ENCODE data around the gene ZEB2.

ZEB2 gene

DNA sequence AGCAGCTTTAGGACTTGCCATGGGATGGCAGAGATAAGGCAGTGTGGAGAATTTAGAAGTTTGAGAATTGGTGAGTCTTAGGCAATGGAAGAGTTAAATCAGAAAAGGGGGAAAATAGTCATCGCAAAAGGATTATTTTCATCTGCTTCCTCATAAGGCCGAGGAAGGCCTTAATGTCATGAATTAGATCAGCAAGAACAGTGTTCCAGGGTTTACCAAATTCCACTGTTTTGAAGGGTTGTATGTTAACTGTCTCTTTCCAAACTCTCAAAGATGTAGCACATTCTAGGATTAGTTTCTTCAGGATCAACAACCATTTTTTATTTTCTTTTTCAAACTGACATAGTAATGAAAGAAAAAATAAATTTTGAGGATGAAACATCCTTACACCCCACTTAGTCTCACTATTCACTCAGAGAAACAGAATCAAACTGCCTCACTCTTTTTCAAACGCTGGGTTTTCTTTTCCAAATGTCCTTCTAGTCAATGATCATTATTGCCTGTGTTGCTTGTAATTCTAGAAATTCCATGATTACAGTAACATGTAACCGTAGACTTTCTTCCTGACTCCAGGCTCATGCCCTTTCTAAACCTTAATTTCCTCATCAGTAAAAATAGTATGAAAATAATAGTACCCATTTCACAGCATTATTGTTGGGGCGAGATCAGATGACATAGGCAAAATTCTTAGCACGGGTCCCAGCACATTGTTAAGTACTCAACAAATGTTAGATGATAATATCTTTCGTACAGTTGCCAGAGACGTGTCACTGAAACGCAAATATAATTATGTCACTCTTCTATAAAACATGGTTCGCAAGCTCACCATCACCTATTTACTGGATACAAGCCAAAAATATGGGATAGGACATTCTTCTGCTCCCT, 23.6 kb downstream of the ZEB2 start:
- no peak for DNase-seq (ENCODE audit: low read depth in 2 of 2)

DNA sequence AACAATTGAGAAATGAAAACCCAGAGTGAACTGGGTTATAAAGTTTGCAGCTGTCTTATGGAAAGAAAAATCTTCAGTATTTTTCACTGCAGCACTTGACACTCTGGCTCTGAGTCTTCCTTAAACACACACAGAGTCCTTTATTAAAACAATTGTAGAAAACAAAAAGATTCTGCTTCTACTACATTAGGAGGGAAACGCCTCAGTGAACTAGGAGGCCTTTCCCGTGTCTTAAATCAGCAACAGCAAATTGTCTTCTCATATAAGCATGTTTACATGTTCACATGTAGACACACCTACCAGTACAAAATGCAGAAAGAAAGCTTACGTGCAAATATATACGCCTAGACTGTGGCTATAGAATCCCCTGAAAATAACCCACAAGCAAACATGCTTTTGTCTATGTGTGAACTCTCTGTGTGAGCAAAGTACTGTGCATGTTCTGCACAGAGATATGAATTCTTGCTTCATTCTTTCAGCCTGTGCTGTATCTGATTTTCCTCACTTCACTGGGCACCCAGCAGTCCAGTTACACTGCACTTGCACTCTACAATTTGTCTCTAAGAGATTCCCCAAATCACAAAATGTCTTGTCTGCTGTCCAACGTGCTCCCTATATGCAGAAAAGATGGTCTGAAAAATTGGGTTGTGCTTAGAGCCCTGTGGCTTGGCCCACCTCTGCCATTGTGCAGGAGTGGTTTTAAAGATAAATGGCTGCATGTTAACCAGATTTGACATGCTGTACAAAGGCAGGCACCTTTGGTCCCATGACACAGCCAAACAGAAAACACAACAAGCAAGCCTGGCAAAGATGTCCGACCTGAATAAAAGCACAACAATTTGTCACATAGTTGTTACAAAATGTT, 24.5 kb downstream of the ZEB2 start:
- DNase-seq (ENCODE audit: low read depth in 2 of 2) = no peak

DNA sequence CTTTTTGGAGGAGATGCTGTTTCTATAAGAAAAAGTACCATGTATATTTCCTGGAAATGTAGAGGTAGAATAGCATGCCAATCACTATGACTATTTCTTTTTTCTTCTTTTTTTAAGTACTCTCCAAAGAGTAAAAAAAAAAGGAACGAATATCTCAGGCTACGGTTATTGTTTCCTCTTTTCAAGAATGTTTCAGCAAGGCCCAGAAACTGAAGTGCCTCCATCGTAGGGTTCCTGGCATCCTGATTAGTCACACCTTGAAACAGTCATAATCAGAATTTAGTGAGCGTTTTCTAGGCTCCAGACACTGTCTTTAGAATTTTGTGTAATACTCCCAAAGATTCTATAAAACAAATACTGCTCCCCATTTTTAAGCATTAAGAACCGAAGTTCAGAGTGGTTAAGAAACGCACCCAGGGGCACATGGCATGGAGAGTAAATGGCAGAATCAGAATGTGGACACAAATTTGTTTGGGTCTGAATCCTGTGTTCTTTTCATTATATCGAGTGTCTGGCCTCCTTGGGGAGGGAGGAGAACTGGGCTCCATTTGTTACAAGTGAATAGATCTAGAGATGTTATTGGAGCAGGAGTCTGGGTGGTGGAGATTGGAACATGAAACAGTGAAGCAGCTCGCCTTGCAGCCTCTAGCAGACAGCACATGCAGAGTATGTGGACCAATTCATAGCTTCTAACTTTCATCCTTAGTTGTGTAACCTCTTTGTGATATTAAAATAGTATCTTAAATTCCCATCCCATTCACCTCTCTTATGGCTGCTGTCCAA, 26.7 kb downstream of the ZEB2 start:
- DNase-seq (ENCODE audit: low read depth in 2 of 2) = no peak

DNA sequence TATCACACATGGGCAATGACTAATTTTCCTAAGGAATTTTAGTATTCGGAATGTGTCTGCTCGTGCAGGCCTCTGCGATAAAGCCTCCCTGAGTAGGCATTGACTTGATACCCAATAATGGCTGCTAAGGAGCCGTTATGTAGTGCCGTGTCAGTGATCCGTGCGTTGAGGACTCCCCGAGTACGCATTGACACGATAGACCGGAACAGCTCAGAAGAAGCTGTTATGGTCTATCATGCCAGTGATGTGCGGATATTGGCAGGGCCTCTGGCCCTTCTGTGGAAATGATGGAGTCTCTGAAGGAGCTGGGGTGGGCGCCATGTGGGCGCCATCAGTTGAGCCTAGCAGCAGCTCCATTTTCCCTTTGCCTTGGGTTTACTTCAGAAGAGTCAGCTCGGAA, 29.1 kb downstream of the ZEB2 start:
- DNase-seq (ENCODE audit: low read depth in 2 of 2) = no peak

DNA sequence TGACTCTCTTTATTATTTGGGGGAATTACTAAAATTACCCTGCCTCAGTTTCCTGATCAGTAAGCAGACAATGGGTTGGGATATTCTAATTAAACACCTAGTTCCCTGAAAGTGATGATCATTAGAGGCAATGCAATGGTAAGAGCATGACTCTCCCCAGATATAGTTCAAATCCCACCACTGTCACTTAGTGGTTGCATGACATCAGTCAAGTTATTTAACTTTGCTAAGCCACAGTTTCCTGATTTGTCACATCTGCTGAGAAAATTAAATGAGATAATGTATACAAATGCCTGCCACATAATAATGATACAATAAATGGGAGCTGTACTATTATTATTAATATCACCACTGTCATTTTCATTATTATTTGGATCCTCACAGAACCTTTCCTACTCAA, 29.9 kb downstream of the ZEB2 start:
- no peak for DNase-seq (ENCODE audit: low read depth in 2 of 2)

DNA sequence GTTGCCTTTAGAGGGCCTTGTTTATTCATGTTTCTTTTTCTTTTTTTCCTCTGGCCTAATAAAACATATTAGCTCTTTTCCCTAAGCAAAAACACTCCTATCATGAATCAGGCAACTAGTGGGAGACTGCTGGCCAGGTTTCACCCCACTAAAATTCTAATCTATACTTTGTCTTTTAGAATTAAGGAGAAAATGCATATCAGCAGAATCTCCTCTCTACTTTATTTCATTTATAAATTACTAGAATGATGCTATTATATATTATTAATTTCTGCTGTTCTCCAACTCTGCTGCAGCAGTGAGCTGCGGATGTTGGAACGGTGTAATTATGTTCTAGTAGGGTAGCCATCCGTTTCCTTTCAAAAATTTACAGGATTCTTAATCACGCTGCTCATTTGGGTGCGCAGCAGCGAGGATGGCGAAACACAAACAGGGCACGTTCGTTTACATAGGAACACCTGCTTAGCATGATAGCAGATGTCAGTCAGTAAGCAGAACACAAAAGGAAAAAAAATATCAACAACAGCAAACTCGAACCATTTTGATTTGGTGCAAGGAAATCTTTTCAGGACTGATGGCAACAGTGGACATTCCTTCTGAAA, 30.5 kb downstream of the ZEB2 start:
- no peak for DNase-seq (ENCODE audit: low read depth in 2 of 2)

DNA sequence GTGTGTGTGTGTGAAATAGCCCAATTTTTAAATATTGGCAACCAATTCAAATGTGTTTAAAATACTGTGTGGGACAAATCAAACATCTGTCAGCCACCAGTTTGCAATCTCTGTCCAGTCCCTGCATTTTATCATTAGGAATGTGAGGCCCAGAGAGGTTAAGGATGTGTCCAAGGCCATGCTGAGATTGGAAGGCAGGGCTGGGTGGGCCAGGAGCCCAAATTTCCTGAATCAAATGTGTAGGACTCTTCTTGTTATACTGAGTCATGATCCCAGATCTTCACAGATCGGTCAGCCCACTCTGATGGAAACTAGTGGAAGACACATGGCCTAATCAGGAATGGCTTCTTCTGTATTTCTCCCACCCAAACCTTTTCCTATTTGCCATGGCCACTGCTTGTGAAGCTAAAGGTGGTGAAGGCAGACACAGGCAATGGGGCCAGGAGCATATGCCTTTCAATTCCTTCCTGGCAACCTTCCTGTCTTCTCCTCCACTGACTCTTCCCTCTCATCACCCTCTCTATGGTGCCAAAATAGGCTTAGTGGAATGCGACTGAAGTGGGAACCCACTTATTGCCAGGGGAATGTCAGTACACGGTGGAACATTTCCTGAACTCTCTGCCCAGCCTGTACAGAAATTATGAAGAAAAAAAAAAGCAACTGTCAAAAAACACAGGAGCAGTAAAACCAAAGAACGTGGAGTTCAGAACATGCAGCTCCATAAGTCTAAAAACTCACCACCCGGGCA, 35.5 kb downstream of the ZEB2 start:
- DNase-seq (ENCODE audit: low read depth in 2 of 2) = no peak

DNA sequence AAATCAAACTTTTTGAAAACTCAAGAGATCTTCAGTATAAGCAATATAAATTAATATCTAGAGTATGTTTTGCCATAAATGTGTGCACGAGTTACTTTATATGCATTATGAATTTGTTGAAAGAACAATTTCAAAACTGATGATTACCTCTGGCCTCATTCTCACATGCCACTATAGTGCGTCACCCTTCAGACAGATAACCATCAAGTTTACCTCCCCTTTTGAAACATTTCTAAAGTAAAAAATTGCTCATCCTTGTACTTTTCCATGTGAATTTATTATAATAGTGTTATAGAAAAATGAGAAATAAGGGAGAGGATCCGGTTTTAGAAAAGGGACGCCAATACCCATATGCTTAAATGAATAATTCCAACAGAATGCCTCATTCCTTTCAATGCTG, 38.3 kb downstream of the ZEB2 start:
- no peak for DNase-seq (ENCODE audit: low read depth in 2 of 2)

DNA sequence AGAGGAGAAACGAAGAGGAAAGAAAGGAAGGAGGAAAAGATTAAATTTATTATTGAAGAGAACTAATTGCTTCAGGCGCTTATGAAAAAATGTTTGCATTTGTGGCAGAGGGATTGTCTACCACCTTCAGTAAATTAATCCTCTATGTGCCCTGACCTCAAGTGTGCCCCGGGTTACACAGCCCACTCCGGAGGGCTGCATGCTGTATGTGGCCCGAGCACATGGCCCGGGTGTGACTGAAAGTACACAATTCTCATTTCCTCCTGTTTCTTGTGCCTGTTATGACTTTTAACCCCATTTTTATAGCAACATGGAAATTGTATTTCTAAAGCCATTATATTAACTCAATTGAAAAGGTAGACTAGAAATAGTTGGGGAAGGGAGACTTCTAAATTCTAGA, 38.8 kb downstream of the ZEB2 start:
- no peak for DNase-seq (ENCODE audit: low read depth in 2 of 2)

DNA sequence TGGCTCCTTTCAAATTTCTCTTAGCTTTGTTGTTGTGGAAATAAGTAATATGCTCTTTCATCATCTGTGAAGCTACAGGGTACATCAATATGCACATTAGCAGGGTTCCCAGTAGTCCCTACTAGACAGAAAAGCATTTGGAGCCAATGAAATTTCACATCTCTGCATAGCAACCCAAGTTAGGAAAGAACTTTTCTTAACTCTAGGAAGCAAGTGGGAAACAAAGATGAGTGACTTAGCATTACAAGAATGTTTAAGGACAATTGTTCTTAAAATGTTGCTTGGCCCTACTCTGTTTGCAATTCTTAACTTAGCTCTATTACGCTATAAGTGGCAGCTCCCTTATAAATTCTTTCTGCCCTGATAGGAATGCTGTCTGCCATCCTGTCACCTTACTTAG, 39.6 kb downstream of the ZEB2 start:
- no peak for DNase-seq (ENCODE audit: low read depth in 2 of 2)

DNA sequence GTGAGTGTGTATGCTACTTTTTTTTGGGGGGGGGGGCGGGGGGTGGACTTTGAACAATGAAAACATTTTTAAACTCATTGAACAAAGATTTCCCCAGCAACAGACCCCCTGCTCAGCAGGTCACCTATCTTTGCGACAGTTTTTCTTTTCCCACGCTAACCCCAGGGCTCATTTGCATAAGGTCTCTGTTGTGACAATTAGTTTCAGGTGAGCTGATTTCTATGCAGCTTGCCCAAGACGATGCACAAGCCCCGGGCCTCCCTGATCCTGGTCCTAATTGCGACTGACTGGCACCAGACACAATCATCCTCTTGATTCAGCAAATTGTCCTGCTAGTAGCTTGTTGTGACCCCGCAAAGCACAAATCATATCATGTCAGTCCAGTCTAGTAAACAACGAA, 40.3 kb downstream of the ZEB2 start:
- DNase-seq (ENCODE audit: low read depth in 2 of 2) = no peak

DNA sequence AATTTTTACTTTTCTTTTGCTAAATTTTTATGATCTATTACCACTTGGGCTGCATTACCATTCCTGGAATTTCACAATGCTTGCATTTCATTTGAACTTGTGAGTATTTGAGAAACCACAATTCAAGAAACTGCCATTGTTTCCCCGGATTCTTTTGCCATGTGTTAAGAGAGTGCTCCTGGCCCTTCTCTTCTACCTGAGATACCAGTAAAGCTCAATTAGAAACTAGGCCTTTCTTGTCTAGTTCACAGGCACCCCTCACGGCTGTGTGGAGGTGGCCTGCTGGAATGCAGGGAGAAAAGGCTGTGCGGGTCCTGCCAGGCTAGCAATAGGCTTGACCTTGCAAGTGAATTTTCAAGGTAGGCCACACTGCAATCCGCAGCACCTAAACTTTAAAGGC, 40.8 kb downstream of the ZEB2 start:
- DNase-seq (ENCODE audit: low read depth in 2 of 2) = no peak

DNA sequence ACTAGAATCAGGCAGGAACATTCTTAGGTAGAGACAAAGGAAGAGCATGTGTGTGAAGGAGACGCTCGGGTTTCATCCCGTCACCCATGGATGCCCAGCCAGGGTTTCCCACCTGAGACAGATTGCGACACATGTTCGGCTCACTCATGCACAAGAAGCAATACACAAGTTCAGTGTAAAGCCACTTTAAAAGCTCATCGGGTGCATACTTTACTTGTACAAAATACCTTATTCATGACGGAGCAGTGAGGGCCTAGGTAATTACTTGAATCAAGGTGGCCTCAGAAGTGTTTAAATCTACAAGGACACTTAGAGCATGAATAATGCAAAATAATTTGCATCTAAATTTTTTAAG, 42.0 kb downstream of the ZEB2 start:
- DNase-seq (ENCODE audit: low read depth in 2 of 2) = no peak

DNA sequence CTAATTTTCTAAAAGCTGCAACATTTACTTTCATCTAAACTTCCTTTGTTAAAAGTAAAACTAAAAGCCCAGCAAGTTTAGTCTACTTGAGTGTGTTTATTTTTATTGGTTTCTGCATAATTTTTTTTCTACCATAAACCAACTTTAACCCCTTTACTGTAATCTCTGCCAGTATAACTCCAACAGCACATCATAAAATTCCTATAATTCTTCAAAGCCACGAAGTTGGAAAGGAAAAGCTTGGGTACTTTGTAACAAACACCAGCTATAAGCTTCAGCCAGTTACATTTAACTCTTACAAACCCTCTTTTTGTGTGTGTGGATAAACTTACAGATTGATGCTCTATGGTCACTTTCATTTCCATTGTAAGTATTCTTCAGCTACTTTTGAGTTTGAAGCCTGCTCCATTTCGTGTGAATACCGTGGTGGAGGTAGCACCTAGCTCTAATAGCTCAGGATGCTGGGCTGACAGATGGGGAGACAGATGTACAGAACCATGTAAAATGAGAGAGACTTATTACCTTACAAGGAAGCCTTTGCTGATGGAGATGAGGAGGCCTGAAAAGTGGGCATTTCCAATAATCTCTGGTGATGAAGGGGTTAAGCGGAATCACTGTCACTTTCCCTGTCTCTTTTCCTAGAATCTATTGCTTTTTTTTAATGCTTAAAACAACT, 42.5 kb downstream of the ZEB2 start:
- no peak for DNase-seq (ENCODE audit: low read depth in 2 of 2)

DNA sequence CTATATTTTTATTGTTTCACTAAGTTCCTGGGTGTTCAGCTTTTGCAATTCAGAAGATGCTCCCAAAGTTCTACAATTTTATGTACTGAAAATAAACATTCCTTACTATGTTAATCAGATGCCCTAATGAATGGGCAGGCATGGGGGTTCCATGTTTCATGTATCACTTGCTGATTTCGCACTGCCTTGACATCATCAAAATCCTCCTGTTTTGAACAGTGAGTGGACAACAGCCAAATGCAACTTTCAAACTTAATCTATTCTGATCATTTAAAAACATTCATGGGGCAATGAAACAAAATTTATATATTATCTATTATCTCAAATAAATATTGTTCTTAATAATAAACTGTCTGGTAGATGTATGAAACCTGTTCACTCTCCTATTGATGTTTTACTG, 43.2 kb downstream of the ZEB2 start:
- DNase-seq (ENCODE audit: low read depth in 2 of 2) = no peak

DNA sequence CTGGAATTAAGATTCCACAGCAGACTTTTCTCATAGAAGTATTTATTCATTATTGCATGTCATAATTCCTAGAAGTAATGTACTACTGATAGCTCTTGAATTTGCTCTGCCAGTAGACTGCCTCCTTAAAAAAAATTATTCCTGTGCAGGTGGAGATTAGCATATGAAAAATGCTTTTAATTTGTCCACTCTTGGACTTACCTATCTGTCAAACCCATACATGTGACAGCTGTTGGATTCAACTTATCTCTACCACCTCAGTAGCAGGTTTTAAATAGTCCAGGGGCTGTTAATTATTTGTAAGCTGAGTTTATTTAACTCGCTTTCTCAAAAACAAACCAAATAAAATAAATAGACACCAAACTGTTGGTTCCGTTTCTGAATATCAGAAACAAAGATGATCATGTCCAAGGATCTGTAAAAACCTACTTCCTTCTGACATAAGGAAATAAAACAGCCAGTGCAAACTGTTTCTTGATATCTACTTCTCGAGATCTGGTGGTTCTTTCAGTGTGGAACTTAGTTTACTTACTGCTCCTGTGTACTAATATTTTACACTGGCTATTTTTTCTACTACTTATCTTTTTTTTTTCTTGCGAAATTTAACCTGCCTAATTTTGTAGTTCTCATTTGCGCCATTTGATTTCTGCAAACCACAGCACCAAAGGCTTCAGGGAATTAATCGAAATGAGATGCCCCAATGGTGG, 44.2 kb downstream of the ZEB2 start:
- no peak for DNase-seq (ENCODE audit: low read depth in 2 of 2)

DNA sequence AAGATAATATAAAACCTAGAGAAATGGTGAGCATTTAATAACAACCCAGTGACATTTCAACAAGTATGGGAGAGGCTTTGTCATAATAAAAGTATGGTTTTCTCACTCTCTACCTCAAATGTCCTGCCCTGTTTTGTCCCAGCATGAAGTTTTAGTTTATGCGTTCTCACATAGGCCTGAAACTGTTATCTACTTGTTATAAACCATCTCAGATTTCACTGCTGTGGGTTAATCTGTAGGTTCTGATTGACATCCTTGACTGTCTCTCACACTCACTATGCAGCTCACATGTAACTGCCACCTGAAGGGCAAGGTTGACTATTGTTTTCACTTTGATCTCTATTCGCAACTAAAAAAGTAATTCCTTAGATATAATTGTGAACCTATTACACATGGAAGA, 44.9 kb downstream of the ZEB2 start:
- DNase-seq (ENCODE audit: low read depth in 2 of 2) = no peak

DNA sequence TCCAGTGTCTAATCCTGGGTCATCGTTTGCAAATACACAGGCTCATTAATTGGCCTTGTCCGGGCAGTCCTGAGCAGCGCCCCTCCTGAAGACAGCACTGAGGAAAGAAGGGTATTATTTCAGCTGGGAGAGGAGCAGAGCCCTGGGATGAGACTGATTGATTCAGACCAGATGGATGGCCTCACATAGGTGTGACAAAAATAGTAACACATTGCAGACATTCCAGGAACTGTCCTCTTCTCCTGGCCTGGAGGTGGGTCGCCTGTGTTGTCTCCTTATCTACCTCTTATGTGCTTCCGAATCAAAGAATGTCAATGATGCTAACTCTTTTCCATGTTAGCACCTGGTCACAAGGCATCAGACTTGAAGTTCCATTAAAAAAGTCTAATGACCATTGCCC, 45.9 kb downstream of the ZEB2 start:
- DNase-seq (ENCODE audit: low read depth in 2 of 2) = no peak

DNA sequence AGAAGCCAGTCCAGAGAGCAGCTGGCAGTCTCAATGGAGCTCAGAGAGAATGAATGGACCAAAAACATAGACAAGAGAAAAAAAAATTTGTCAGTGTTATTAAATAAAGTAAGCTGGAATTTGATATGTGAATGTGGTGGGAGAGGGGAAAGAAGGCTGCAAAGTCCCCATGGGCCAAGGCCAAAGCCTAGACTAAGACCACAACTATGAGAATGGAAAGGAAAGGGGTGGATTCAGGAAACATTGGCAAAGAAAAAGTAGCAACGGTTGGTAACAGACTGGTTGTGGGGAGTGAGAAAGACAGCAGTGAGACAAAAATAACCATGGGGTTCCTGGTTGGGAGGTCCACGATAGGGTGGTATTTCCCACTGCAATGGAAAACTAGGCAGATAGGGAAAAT, 47.0 kb downstream of the ZEB2 start:
- no peak for DNase-seq (ENCODE audit: low read depth in 2 of 2)

DNA sequence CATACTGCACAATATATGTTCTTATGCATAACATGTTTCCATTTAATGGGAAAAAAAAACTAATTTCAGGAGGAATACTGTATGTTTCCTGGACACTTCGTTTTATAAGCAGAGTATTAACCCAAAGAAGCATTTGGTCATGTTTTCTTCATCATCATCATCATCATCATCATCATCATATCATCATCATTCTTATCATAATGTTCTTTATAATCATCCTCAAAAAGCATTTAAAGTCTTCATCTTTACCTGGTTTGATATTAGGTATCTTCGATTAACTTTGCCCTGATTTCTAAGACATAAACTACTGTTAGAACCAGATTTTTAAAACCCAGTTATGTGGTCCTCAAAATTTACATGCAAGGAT, 47.9 kb downstream of the ZEB2 start:
- DNase-seq (ENCODE audit: low read depth in 2 of 2) = no peak
